ENCODE results near the gene ADAM10.

ADAM10 gene

DNA sequence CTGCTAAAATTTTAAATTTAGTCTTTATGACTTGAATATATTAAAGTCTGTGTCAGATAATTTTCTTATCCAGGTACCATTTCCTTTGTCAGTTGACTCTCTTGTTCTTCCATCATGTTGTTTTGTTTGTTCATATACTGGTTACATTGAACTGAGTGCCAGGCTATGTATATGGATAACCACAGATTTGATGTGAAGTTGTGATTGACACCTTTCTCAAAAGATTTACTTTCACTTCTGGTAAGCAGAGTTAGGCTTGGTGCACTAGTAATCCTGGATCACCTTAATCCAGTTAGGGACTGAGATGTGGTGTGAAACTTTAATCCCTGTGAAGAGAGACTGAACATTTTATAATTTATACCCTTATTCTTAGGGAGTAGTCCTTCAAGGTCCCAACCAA, 99.4 kb downstream of the ADAM10 start:
- Histone ChIP-seq H2AFZ (ENCODE audit: low read length) (no peak overlapping the region), H3K9me2 (replicated peaks; ENCODE audit: low read depth, low read length) (no peaks in the 10 kb centered on the region; the same call in 1 of the 2 replicates)

GRCh38 chr15:58649175-58649574, 100.3 kb downstream of the ADAM10 start:
- H3K9ac ChIP-seq (ENCODE audit: low read depth, low read length, poor library complexity, severe bottlenecking) = no peak overlapping the region
- TF ChIP-seq EZH2phosphoT487 (IDR thresholded peaks at IDR 0.05; ENCODE audit: borderline replicate concordance) (no peak), CTCF (conservative IDR thresholded peaks at IDR 0.05; ENCODE audit: low read length) (no peak)
- H3K4me2 ChIP-seq (ENCODE audit: low read depth, low read length, poor library complexity, severe bottlenecking) = no peak overlapping the region
- no peaks in the 10 kb centered on the region; the same call in 1 of the 2 replicates for H3K9me2 ChIP-seq (replicated peaks; ENCODE audit: low read depth, low read length)
- H3F3A ChIP-seq (ENCODE audit: low read depth) = no peaks in the 10 kb centered on the region
- no peaks in the 10 kb centered on the region for H3K9me3 ChIP-seq (ENCODE audit: insufficient read depth, low read depth, low read length)
- H3K79me2 ChIP-seq (ENCODE audit: insufficient read depth, low read length) = no peaks in the 10 kb centered on the region
- H3K4me1 ChIP-seq (ENCODE audit: insufficient read depth, low read length, poor library complexity, severe bottlenecking) = no peaks in the 10 kb centered on the region
- H4K20me1 ChIP-seq (ENCODE audit: insufficient read depth, low read length, poor library complexity, severe bottlenecking) = no peaks in the 10 kb centered on the region
- H3K27me3 ChIP-seq (ENCODE audit: insufficient read depth, low read length, poor library complexity, severe bottlenecking) = no peaks in the 10 kb centered on the region
- H2AFZ ChIP-seq (ENCODE audit: low read length) = no peak overlapping the region
- H3K36me3 ChIP-seq (ENCODE audit: insufficient read depth, low read length) = peaks cover 64% of the 10 kb centered on the region
- no peak overlapping the region for H3K4me3 ChIP-seq (ENCODE audit: low read length, poor library complexity, severe bottlenecking)

More for the DNA sequence above, 99.4 kb downstream of the ADAM10 start:
- Histone ChIP-seq H3K36me3 (ENCODE audit: insufficient read depth, low read length) (peaks cover 65% of the 10 kb centered on the region), H3K4me1 (ENCODE audit: insufficient read depth, low read length, poor library complexity, severe bottlenecking) (no peaks in the 10 kb centered on the region), H3K4me2 (ENCODE audit: low read depth, low read length, poor library complexity, severe bottlenecking) (no peak overlapping the region), H3K27me3 (ENCODE audit: insufficient read depth, low read length, poor library complexity, severe bottlenecking) (no peaks in the 10 kb centered on the region), H3K79me2 (ENCODE audit: insufficient read depth, low read length) (no peaks in the 10 kb centered on the region), H3F3A (ENCODE audit: low read depth) (no peaks in the 10 kb centered on the region), H3K9me3 (ENCODE audit: insufficient read depth, low read depth, low read length) (no peaks in the 10 kb centered on the region), H3K9ac (ENCODE audit: low read depth, low read length, poor library complexity, severe bottlenecking) (no peak overlapping the region), H3K4me3 (ENCODE audit: low read length, poor library complexity, severe bottlenecking) (no peak overlapping the region), H4K20me1 (ENCODE audit: insufficient read depth, low read length, poor library complexity, severe bottlenecking) (no peaks in the 10 kb centered on the region)
- TF ChIP-seq EZH2phosphoT487 (IDR thresholded peaks at IDR 0.05; ENCODE audit: borderline replicate concordance) (no peak), CTCF (conservative IDR thresholded peaks at IDR 0.05; ENCODE audit: low read length) (no peak)

DNA sequence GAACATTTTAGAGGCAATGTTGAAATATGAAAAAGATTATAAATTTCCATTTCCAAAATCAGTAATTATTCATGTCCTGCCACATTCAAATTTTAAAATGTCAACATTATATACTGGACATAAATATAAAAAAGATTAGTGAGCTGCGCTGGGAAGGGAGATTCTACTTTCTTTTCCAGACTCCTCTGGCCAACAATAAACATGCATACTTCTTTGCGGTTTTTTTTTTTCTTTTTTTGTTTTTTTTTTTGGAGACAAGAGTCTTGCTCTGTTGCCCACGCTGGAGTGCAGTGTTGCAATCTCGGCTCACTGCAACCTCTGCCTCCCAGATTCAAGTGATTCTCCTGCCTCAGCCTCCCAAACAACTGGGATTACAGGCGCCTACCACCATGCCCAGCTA, 105.5 kb downstream of the ADAM10 start:
- no peaks in the 10 kb centered on the region for H3K27me3 ChIP-seq (ENCODE audit: insufficient read depth, low read length, poor library complexity, severe bottlenecking)
- H3K4me1 ChIP-seq (ENCODE audit: insufficient read depth, low read length, poor library complexity, severe bottlenecking) = no peaks in the 10 kb centered on the region
- no peak overlapping the region for H2AFZ ChIP-seq (ENCODE audit: low read length)
- TF ChIP-seq CTCF (conservative IDR thresholded peaks at IDR 0.05; ENCODE audit: low read length) (no peak), EZH2phosphoT487 (IDR thresholded peaks at IDR 0.05; ENCODE audit: borderline replicate concordance) (no peak)
- no peak overlapping the region for H3K4me2 ChIP-seq (ENCODE audit: low read depth, low read length, poor library complexity, severe bottlenecking)
- H3K4me3 ChIP-seq (ENCODE audit: low read length, poor library complexity, severe bottlenecking) = no peak overlapping the region
- no peaks in the 10 kb centered on the region; the same call in 1 of the 2 replicates for H3K9me2 ChIP-seq (replicated peaks; ENCODE audit: low read depth, low read length)
- no peaks in the 10 kb centered on the region for H4K20me1 ChIP-seq (ENCODE audit: insufficient read depth, low read length, poor library complexity, severe bottlenecking)
- no peak overlapping the region for H3K9ac ChIP-seq (ENCODE audit: low read depth, low read length, poor library complexity, severe bottlenecking)
- peaks cover 78% of the 10 kb centered on the region for H3K36me3 ChIP-seq (ENCODE audit: insufficient read depth, low read length)
- H3K79me2 ChIP-seq (ENCODE audit: insufficient read depth, low read length) = no peaks in the 10 kb centered on the region
- H3K9me3 ChIP-seq (ENCODE audit: insufficient read depth, low read depth, low read length) = no peaks in the 10 kb centered on the region
- peaks cover 5% of the 10 kb centered on the region; the same call in 1 of the 2 replicates for H3F3A ChIP-seq (ENCODE audit: low read depth)

Measured in Loucy (cell line).